ENCODE results near the gene GRK2.

GRK2 gene

GRCh38 chr11:67271205-67271540, 4.9 kb downstream of the GRK2 start:
- no peak for DNase-seq

DNA sequence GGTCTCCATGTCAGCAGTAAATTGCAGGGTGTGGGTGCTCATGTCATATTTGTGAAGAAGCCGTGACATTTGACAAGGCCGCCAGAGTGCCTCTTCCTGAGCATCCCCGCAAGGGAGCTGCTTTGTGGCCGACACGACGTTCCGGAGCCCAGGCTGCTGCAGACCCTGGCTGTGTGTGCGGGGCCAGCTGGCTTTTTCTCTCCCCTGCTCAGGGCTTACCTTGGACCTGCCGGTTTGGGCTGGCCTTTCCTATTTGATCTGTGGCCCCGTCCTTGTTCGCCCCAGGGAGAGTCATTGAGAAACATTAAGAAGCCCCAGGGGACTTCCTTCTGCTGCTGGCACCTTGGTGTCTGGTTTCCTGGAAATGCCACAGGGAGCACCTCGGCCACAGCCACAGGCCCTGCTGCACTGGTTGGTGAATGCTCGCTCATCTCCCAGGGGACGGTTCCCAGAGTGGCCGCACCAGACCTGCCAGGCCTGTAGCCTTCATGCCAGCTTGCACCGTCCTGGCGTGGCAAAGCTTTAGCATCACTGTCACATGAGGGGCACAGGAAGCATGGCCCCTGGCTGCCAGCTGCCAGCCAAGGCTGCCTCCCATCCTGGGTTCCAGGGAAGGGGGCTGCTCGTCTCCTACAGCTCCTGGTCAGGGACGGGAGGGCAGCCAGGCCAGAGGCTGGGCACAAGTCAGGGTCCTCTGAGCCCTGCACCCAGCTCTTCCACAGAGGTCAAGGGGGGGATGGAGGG, 5.4 kb downstream of the GRK2 start:
- peak; percentile 66 to 70 for DNase-seq

- no peak for DNase-seq
These were observed 6.3 kb downstream of the GRK2 start for GRCh38 chr11:67272327-67273259.

DNA sequence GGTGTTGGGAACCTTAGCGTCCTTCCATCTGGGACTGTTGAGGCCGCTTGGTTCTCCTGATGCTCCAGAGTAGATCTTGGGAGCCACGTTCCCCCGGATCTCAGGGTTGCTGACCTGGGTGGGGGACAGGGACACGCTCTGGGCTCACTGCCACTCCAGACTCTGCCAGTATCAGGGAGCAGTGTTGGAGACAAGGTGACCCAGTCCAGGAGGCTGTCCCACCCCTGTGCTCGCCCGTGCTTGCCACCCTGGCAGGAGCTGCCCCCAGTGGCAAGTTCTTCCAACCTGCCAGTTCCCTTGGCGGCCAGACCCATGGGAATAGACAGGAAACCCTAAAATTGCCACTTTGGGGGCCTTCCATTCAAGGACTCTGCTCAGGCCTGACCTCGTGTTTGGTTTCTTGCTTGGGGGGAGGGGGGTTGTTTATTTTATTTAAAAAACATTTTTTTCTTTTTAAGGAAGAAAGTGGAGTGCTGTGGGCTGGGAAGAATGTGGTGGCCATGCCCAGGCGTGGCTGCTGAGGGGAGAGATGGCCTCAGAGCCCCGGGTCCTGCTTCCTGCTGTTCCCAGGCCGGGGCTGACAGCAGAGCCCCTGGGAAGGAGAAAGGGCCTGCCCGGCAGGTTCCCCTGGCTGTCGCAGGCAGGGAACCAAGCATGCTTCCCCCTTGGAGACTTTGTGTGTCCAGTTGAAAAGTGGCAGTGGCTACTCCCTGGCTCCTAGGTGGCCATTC, 7.2 kb downstream of the GRK2 start:
- no peak for DNase-seq

GRCh38 chr11:67274768-67275605, 8.7 kb downstream of the GRK2 start:
- no peak for DNase-seq

GRCh38 chr11:67275606-67276409, 9.5 kb downstream of the GRK2 start:
- DNase-seq: no peak

DNA sequence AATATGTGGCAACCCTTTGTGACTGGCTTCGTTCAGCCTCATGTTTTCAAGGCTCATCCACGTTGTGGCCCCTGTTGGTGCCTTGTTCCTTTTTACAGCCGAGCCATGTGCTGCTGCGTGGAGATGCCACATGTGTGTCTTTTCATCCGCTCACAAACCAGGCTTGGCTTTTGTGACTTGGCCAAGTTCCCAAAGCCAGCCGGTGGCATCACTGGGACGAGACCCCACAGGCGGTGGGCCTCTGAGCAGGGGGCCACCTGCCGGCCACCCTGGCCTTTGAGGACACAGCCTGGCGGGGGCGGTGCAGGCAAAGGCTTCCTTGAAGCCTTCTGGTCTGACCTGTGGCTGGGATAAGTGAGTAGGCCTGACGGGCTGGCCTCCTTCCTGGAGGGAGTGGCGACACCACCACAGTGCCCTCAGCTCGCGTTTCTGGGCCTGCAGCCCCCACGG, 10.5 kb downstream of the GRK2 start:
- DNase-seq: peak; percentile 90 to 92

GRCh38 chr11:67277231-67277961, 11.1 kb downstream of the GRK2 start:
- DNase-seq: peak; percentile 98

DNA sequence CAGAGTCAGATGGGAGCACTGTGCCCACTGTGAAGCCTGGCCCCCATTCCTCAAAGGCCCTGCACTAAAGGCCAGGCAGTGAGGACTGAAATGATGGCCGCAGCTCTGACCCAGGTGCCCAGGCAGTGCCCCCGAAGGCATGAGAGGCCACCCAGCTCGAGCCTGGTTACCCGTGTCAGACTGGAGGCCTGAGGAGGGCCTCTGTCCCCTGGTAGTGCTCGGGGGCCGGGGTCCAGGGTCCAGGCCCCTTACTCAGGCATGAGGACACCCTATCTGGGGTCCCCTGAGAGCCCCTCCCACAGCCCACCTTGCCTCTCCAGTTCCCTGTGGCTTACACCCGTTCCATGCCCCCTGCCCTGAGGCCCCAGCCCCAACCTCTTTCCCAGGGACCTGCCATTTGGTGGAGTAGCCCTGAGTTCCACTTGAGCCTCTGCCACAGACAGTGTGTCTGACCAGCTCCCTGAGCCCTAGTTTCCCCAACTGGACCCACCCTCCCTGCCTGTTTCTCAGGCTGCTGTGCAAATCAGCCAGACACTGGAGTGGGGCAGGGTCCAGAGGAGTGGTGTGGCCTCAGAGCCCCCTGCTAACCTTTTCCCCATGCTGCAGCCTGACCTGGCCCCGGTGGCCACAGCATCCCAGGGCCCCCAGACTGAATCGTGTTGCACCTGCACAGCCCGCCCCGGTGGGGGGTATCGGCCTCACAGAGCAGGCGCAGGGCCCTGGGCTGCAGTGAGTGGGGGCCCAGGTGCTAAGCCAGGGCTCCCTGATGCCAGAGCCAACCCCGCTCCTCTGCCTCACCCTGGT, 12.1 kb downstream of the GRK2 start:
- DNase-seq: no peak

DNA sequence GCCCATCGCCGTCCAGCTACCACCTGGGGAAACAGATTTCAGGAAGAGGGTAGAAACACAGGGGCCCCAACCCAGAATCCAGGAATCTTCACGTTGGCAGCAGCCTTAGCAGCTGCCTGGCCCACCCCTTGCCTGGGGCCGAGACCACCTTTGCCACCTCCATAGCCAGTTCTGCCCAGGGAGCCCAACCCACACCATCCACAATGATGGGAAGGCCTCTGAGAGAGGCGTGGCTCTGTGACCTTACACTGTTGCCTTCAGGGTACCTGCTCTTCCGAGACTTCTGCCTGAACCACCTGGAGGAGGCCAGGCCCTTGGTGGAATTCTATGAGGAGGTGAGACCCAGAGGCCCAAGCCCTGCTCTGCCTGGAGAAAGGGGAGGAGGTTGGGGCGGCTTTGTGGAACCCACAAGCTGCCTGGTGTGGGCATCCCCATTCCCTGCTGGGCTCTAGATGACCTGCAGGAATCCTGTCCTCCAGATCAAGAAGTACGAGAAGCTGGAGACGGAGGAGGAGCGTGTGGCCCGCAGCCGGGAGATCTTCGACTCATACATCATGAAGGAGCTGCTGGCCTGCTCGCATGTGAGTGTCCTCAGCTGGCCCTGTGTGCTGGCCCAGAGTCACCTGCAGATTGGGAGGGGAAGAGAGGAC, 12.8 kb downstream of the GRK2 start:
- DNase-seq: no peak

DNA sequence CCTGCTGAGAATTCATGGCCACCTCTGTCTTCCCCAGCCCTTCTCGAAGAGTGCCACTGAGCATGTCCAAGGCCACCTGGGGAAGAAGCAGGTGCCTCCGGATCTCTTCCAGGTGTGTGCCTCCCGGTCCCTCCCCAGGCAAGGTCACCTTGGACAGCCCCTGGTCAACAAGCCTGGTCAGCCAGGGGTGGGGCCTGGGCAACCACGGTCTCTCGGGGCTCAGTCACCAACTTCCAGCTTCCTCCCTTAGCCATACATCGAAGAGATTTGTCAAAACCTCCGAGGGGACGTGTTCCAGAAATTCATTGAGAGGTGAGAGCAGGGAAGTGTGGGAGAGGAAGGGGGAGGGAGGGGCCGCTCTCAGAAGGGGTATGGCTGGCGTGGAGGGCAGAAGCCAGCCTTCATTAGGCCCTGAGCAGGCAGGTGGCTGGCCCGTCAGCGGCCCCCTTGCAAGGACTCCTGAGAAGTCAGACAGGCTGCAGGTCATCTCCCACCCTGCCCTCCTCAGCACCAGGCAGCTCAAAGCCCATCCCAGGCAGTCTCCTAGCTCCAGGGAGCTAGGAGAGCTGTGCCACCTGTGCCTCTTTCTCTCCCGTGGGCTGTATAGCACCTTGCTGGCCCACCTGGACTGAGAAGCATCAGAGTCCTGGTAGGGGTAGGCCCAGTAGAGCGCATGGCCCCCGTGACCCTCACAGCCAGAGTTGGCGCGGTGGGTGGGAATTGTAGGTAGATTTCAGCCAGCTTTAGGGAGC, 13.5 kb downstream of the GRK2 start:
- no peak for DNase-seq

DNA sequence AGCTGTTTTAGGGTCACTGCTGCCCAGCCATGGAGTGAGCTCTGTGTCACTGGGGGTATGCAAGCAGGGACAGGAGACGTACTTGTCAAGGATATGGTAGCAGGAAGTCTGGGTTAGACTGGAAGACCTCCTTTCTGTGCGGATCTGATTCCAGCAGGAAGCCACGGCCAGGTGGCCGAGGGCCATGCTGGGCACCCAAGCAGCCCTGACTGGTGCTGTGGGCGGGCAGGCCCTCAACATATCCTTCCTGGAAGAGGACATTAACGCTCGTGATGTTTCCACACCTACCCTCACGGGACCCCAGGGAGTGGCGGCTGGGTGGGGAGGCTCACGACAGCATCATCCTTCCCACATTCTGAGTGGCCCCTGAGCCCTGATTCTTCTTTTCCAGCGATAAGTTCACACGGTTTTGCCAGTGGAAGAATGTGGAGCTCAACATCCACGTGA, 14.1 kb downstream of the GRK2 start:
- peak; percentile 24 to 26 for DNase-seq

DNA sequence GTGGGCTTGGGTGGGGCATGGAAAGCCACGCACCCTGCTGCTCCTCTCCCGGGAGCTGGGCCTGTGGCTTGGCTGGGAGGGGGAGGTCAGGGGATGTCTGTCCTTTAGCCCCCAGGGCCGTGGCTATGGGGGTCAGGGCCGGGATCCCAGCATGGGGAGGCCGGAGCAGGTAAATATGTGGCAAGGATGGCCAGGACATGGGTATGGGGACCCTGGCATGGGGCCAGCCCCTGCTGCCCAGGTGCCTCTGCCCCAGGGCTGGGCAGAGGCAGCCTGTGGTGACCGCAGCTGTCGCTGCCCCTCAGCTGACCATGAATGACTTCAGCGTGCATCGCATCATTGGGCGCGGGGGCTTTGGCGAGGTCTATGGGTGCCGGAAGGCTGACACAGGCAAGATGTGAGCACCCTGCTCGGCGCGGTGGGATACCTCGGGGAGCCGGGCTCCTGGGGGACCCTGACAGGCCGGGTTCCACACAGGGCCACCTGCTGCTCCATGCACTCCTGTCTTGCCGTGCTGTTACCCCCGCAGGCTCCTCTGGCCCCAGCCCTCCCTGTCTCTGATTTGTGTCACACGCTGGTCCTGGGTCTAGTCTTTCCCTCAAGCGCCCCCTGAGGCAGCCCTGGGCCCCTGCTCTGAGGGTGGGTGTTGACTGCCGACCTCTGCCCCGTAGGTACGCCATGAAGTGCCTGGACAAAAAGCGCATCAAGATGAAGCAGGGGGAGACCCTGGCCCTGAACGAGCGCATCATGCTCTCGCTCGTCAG, 14.7 kb downstream of the GRK2 start:
- DNase-seq: no peak

GRCh38 chr11:67281552-67282150, 15.4 kb downstream of the GRK2 start:
- no peak for DNase-seq

GRCh38 chr11:67282155-67282875, 16.0 kb downstream of the GRK2 start:
- DNase-seq: no peak

GRCh38 chr11:67282876-67283371, 16.7 kb downstream of the GRK2 start:
- DNase-seq: no peak
